HEK293 (cell line): ENCODE measurements around the gene DNAJC6.

Source experiments
- CTCF ChIA-PET: fragments of 350-600 bp; formaldehyde crosslinking; extraction: SDS; loops from one replicate; lab custom pipeline; 2021; ENCODE audit warnings: antibody characterized with exemption; lab: Yijun Ruan, JAX
- POLR2A ChIA-PET: fragments of 300-600 bp; formaldehyde crosslinking; extraction: SDS; loops from one replicate; lab custom pipeline; 2020; ENCODE audit warnings: antibody characterized with exemption, inconsistent platforms; lab: Yijun Ruan, JAX
- H3K27ac ChIP-seq: fragments of 200-500 bp; sonication (Bioruptor generic); 2 replicates; pipeline ENCODE4 v1.5.1; 2014; ENCODE audit warnings: low read depth, low read length, control low read depth, inconsistent platforms; ENCODE audit errors: extremely low read depth
- H3K36me3 ChIP-seq, 2 experiments: fragments of 200-500 bp in 1 of 2; sonication (Bioruptor generic) in 1 of 2; 1 replicate in 1 of 2; 2 replicates in 1 of 2; pipeline ENCODE4 v1.5.1; 2014 to 2017; ENCODE audit warnings: inconsistent platforms in 2 of 2, low read length in 2 of 2; ENCODE audit not compliant: control insufficient read depth in 2 of 2, insufficient read depth in 1 of 2
- H3K4me1 ChIP-seq: fragments of 200-500 bp; sonication (Bioruptor generic); 2 replicates; pipeline ENCODE4 v1.5.1; 2014; ENCODE audit warnings: mild to moderate bottlenecking, low read length, inconsistent platforms; ENCODE audit not compliant: control insufficient read depth, insufficient read depth
- H3K4me3 ChIP-seq: 2 replicates; pipeline ENCODE4 v1.5.1; 2011; ENCODE audit warnings: low read depth, mild to moderate bottlenecking, control low read depth, low read length, moderate library complexity
- H3K9me3 ChIP-seq: fragments of 200-500 bp; sonication (Bioruptor generic); 2 replicates; pipeline ENCODE4 v1.5.1; 2014; ENCODE audit warnings: low read depth, low read length, inconsistent platforms; ENCODE audit not compliant: control insufficient read depth, insufficient read depth
- FEZF1 ChIP-seq: fragments of 450-650 bp; formaldehyde crosslinking; IDR thresholded peaks from 2 replicates; pipeline ENCODE4 v1.5.1; 2016; ENCODE audit warnings: missing biosample characterization, missing genetic modification characterization
- GFI1B ChIP-seq: fragments of 450-650 bp; formaldehyde crosslinking; IDR thresholded peaks from 2 replicates; pipeline ENCODE4 v1.5.1; 2016; ENCODE audit warnings: missing biosample characterization, missing genetic modification characterization
- KLF1 ChIP-seq: fragments of 450-650 bp; formaldehyde crosslinking; IDR thresholded peaks from 2 replicates; pipeline ENCODE4 v1.5.1; 2016; ENCODE audit warnings: missing biosample characterization, missing genetic modification characterization
- REPIN1 ChIP-seq: fragments of 450-650 bp; formaldehyde crosslinking; IDR thresholded peaks from 2 replicates; pipeline ENCODE4 v1.5.1; 2017; ENCODE audit warnings: missing biosample characterization, missing genetic modification characterization, low read depth
- SP7 ChIP-seq: fragments of 450-650 bp; formaldehyde crosslinking; IDR thresholded peaks from 2 replicates; pipeline ENCODE4 v1.5.1; 2016; ENCODE audit warnings: missing biosample characterization, missing genetic modification characterization
- ZEB2 ChIP-seq: fragments of 450-650 bp; formaldehyde crosslinking; IDR thresholded peaks from 2 replicates; pipeline ENCODE4 v1.5.1; 2016; ENCODE audit warnings: missing biosample characterization, missing genetic modification characterization
- ZFP37 ChIP-seq: fragments of 450-650 bp; formaldehyde crosslinking; IDR thresholded peaks from 2 replicates; pipeline ENCODE4 v1.5.1; 2016; ENCODE audit warnings: missing biosample characterization, missing genetic modification characterization
- ZFP41 ChIP-seq: fragments of 450-650 bp; formaldehyde crosslinking; IDR thresholded peaks from 2 replicates; pipeline ENCODE4 v1.5.1; 2016; ENCODE audit warnings: missing biosample characterization, missing genetic modification characterization, borderline replicate concordance
- ZNF140 ChIP-seq: fragments of 450-650 bp; formaldehyde crosslinking; IDR thresholded peaks from 2 replicates; pipeline ENCODE4 v1.5.1; 2016; ENCODE audit warnings: missing biosample characterization, missing genetic modification characterization
- ZNF169 ChIP-seq: fragments of 450-650 bp; formaldehyde crosslinking; IDR thresholded peaks from 2 replicates; pipeline ENCODE4 v1.5.1; 2016; ENCODE audit warnings: missing biosample characterization, missing genetic modification characterization
- ZNF23 ChIP-seq: fragments of 450-650 bp; formaldehyde crosslinking; IDR thresholded peaks from 2 replicates; pipeline ENCODE4 v1.5.1; 2016; ENCODE audit warnings: missing biosample characterization, missing genetic modification characterization, borderline replicate concordance
- ZNF335 ChIP-seq: fragments of 450-650 bp; formaldehyde crosslinking; conservative IDR thresholded peaks from 2 replicates; pipeline ENCODE4 v1.5.1; 2016; ENCODE audit warnings: missing biosample characterization, missing genetic modification characterization
- ZNF394 ChIP-seq: fragments of 450-650 bp; formaldehyde crosslinking; IDR thresholded peaks from 2 replicates; pipeline ENCODE4 v1.5.1; 2016; ENCODE audit warnings: missing biosample characterization, missing genetic modification characterization, mild to moderate bottlenecking, moderate library complexity, borderline replicate concordance
- ZNF473 ChIP-seq: fragments of 450-650 bp; formaldehyde crosslinking; IDR thresholded peaks from 2 replicates; pipeline ENCODE4 v1.5.1; 2017; ENCODE audit warnings: missing biosample characterization, missing genetic modification characterization
- ZNF501 ChIP-seq: fragments of 450-650 bp; formaldehyde crosslinking; IDR thresholded peaks from 2 replicates; pipeline ENCODE4 v1.5.1; 2016; ENCODE audit warnings: missing biosample characterization, missing genetic modification characterization
- ZNF548 ChIP-seq: fragments of 450-650 bp; formaldehyde crosslinking; IDR thresholded peaks from 2 replicates; pipeline ENCODE4 v1.5.1; 2016; ENCODE audit warnings: missing biosample characterization, missing genetic modification characterization
- ZNF610 ChIP-seq: fragments of 450-650 bp; formaldehyde crosslinking; IDR thresholded peaks from 2 replicates; pipeline ENCODE4 v1.5.1; 2016; ENCODE audit warnings: missing biosample characterization, missing genetic modification characterization, borderline replicate concordance
- ZNF623 ChIP-seq: fragments of 450-650 bp; formaldehyde crosslinking; IDR thresholded peaks from 2 replicates; pipeline ENCODE4 v1.5.1; 2016; ENCODE audit warnings: missing biosample characterization, missing genetic modification characterization
- ZNF658 ChIP-seq: fragments of 450-650 bp; formaldehyde crosslinking; IDR thresholded peaks from 2 replicates; pipeline ENCODE4; 2016; ENCODE audit warnings: missing biosample characterization, missing genetic modification characterization
- ZNF660 ChIP-seq: fragments of 450-650 bp; IDR thresholded peaks from 2 replicates; pipeline ENCODE4 v1.5.1; 2018; ENCODE audit warnings: missing biosample characterization, mild to moderate bottlenecking, missing genetic modification characterization
- ZNF776 ChIP-seq: fragments of 450-650 bp; formaldehyde crosslinking; IDR thresholded peaks from 2 replicates; pipeline ENCODE4 v1.5.0; 2017; ENCODE audit warnings: missing biosample characterization, missing genetic modification characterization, borderline replicate concordance
- ZSCAN30 ChIP-seq: fragments of 450-650 bp; IDR thresholded peaks from 2 replicates; pipeline ENCODE4 v1.5.1; 2018; ENCODE audit warnings: missing biosample characterization, mild to moderate bottlenecking, missing genetic modification characterization, moderate library complexity
- TF ChIP-seq, protein P1 (sequence below): fragments of 450-650 bp; formaldehyde crosslinking; IDR thresholded peaks from 2 replicates; pipeline ENCODE4 v1.5.1; 2016; ENCODE audit warnings: missing biosample characterization, missing genetic modification characterization
- TF ChIP-seq, protein P2 (sequence below): fragments of 450-650 bp; formaldehyde crosslinking; IDR thresholded peaks from 2 replicates; pipeline ENCODE4 v1.5.1; 2016; ENCODE audit warnings: missing biosample characterization, missing genetic modification characterization
- TF ChIP-seq, protein P3 (sequence below): fragments of 450-650 bp; formaldehyde crosslinking; IDR thresholded peaks from 2 replicates; pipeline ENCODE4 v1.5.1; 2017; ENCODE audit warnings: missing biosample characterization, missing genetic modification characterization
- TF ChIP-seq, protein P4 (sequence below): fragments of 450-650 bp; formaldehyde crosslinking; IDR thresholded peaks from 2 replicates; pipeline ENCODE4 v1.5.1; 2017; ENCODE audit warnings: missing biosample characterization, missing genetic modification characterization
- TF ChIP-seq, protein P5 (sequence below): fragments of 450-650 bp; formaldehyde crosslinking; IDR thresholded peaks from 2 replicates; pipeline ENCODE4 v1.5.1; 2016; ENCODE audit warnings: missing biosample characterization, missing genetic modification characterization

Gene DNAJC6

DNA sequence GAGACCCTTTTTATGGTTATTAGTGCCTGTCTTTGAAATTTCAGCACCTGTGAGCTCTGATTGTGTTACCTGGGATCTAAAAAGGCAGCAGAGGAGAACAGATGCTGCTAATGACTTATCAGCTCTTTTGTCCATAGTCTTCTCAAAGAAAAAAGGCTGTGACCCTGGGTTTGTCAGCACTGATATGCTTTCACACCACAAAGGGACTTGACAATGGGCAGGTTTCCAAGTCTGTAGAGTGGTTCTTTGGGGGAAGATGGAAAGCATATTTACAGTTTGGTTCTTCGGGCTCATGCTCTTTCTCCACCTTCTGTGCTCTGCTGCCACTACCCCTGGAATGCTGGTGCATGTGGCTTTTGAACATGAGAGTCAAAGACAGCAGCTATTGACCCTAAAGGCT is 32.0 kb downstream of the DNAJC6 start:
- no peak overlapping the region for H3K27ac ChIP-seq
- H3K4me3 ChIP-seq = no peak overlapping the region
- no peaks in the 10 kb centered on the region for H3K36me3 ChIP-seq
- ChIA-PET POLR2A (no interaction called here), CTCF (no interaction called here)
- TF ChIP-seq ZNF394 (tag by site-specific recombination) (no peak), ZNF623 (tag by site-specific recombination) (no peak), ZNF658 (tag by site-specific recombination) (no peak), ZNF140 (tag by site-specific recombination) (no peak), ZNF776 (tag by site-specific recombination) (no peak)
- TF ChIP-seq, protein P1, sequence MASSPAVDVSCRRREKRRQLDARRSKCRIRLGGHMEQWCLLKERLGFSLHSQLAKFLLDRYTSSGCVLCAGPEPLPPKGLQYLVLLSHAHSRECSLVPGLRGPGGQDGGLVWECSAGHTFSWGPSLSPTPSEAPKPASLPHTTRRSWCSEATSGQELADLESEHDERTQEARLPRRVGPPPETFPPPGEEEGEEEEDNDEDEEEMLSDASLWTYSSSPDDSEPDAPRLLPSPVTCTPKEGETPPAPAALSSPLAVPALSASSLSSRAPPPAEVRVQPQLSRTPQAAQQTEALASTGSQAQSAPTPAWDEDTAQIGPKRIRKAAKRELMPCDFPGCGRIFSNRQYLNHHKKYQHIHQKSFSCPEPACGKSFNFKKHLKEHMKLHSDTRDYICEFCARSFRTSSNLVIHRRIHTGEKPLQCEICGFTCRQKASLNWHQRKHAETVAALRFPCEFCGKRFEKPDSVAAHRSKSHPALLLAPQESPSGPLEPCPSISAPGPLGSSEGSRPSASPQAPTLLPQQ (tag by site-specific recombination) = no peak
- TF ChIP-seq, protein P2, sequence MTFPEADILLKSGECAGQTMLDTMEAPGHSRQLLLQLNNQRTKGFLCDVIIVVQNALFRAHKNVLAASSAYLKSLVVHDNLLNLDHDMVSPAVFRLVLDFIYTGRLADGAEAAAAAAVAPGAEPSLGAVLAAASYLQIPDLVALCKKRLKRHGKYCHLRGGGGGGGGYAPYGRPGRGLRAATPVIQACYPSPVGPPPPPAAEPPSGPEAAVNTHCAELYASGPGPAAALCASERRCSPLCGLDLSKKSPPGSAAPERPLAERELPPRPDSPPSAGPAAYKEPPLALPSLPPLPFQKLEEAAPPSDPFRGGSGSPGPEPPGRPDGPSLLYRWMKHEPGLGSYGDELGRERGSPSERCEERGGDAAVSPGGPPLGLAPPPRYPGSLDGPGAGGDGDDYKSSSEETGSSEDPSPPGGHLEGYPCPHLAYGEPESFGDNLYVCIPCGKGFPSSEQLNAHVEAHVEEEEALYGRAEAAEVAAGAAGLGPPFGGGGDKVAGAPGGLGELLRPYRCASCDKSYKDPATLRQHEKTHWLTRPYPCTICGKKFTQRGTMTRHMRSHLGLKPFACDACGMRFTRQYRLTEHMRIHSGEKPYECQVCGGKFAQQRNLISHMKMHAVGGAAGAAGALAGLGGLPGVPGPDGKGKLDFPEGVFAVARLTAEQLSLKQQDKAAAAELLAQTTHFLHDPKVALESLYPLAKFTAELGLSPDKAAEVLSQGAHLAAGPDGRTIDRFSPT (tag by site-specific recombination) = no peak
- H3K9me3 ChIP-seq = no peaks in the 10 kb centered on the region
- no peaks in the 10 kb centered on the region for H3K4me1 ChIP-seq

DNA sequence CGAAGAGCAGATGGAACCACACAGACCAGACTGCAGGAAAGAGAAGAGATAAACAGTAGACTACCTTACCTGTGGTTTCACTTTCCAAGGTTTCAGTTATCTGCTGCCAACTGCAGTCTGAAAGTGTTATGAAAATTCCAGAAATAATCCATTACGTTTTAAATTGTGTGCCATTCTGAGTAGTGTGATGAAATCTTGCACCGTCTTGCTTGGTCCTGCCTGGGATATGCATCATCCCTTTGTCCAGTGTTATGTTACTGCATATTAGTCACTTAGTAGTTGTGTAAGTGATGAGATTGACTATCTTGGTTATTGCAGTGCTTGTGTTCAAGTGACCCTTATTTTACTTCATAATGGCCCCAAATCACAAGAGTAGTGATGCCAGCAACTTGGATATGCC is 33.9 kb downstream of the DNAJC6 start:
- Histone ChIP-seq H3K4me3 (no peak overlapping the region), H3K27ac (no peak overlapping the region), H3K9me3 (no peaks in the 10 kb centered on the region), H3K36me3 (no peaks in the 10 kb centered on the region), H3K4me1 (no peaks in the 10 kb centered on the region)
- POLR2A ChIA-PET = no interaction called here
- CTCF ChIA-PET = interaction anchor here (0.6 kb wide), 1 partner anchor 31 kb away, joined by 3 read pairs; no protein-coding TSS in a partner anchor
- TF ChIP-seq SP7 (tag by site-specific recombination) = no peak
- no peak for TF ChIP-seq ZNF610 (tag by site-specific recombination)
- TF ChIP-seq ZEB2 (tag by site-specific recombination) = peak; percentile 77
- TF ChIP-seq, protein P3, sequence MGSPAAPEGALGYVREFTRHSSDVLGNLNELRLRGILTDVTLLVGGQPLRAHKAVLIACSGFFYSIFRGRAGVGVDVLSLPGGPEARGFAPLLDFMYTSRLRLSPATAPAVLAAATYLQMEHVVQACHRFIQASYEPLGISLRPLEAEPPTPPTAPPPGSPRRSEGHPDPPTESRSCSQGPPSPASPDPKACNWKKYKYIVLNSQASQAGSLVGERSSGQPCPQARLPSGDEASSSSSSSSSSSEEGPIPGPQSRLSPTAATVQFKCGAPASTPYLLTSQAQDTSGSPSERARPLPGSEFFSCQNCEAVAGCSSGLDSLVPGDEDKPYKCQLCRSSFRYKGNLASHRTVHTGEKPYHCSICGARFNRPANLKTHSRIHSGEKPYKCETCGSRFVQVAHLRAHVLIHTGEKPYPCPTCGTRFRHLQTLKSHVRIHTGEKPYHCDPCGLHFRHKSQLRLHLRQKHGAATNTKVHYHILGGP (tag by site-specific recombination) = 0 out of 2 replicates have a peak, but pooled peaks have one; percentile 13
- no peak for TF ChIP-seq ZNF169 (tag by site-specific recombination)
- TF ChIP-seq FEZF1 (tag by site-specific recombination) = no peak
- no peak for TF ChIP-seq ZNF23 (tag by site-specific recombination)
- TF ChIP-seq, protein P1 (tag by site-specific recombination) = peak; percentile 33; the same call in 1 of the 2 replicates
- TF ChIP-seq ZFP41 (tag by site-specific recombination) = no peak
- TF ChIP-seq KLF1 = no peak
- no peak for TF ChIP-seq ZNF548 (tag by site-specific recombination)
- TF ChIP-seq ZFP37 (tag by site-specific recombination) = no peak
- no peak for TF ChIP-seq ZNF473
- TF ChIP-seq ZNF394 (tag by site-specific recombination) = no peak
- peak; percentile 64; the same call in 1 of the 2 replicates for TF ChIP-seq ZNF660 (tag by site-specific recombination)
- TF ChIP-seq GFI1B (tag by site-specific recombination) = no peak
- peak; percentile 31 for TF ChIP-seq ZNF335 (tag by site-specific recombination)
- TF ChIP-seq ZSCAN30 (tag by site-specific recombination) = no peak
- no peak for TF ChIP-seq ZNF501 (tag by site-specific recombination)
- TF ChIP-seq REPIN1 = no peak
- TF ChIP-seq, protein P4, sequence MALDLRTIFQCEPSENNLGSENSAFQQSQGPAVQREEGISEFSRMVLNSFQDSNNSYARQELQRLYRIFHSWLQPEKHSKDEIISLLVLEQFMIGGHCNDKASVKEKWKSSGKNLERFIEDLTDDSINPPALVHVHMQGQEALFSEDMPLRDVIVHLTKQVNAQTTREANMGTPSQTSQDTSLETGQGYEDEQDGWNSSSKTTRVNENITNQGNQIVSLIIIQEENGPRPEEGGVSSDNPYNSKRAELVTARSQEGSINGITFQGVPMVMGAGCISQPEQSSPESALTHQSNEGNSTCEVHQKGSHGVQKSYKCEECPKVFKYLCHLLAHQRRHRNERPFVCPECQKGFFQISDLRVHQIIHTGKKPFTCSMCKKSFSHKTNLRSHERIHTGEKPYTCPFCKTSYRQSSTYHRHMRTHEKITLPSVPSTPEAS (tag by site-specific recombination) = peak; percentile 55; the same call in 1 of the 2 replicates
- TF ChIP-seq, protein P5, sequence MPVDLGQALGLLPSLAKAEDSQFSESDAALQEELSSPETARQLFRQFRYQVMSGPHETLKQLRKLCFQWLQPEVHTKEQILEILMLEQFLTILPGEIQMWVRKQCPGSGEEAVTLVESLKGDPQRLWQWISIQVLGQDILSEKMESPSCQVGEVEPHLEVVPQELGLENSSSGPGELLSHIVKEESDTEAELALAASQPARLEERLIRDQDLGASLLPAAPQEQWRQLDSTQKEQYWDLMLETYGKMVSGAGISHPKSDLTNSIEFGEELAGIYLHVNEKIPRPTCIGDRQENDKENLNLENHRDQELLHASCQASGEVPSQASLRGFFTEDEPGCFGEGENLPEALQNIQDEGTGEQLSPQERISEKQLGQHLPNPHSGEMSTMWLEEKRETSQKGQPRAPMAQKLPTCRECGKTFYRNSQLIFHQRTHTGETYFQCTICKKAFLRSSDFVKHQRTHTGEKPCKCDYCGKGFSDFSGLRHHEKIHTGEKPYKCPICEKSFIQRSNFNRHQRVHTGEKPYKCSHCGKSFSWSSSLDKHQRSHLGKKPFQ (tag by site-specific recombination) = no peak
